Endodermal cell (in vitro differentiated cells): ENCODE measurements around the gene GMPR2. TPM values are rescaled to one million over a fixed set of nuclear protein-coding genes. Genes with fewer than 3 reads are reported as not detected.

Experiments
- DNase-seq: peaks from one replicate; pipeline ENCODE4 v3.0.0-alpha.2; 2017
- H3K27ac ChIP-seq: 2 replicates; pipeline ENCODE4 v1.5.1; 2013; ENCODE audit warnings: mild to moderate bottlenecking, low read depth, low read length, moderate library complexity
- H3K27me3 ChIP-seq: 2 replicates; pipeline ENCODE4 v1.6.1; 2013; ENCODE audit warnings: mild to moderate bottlenecking, low read length, moderate library complexity; ENCODE audit not compliant: insufficient read depth, control insufficient read depth, poor library complexity, severe bottlenecking
- H3K36me3 ChIP-seq: 2 replicates; pipeline ENCODE4 v1.7.0; 2013; ENCODE audit warnings: mild to moderate bottlenecking, low read length, moderate library complexity; ENCODE audit not compliant: control insufficient read depth, insufficient read depth
- H3K4me1 ChIP-seq: one replicate; pipeline ENCODE4 v1.7.0; 2013; ENCODE audit warnings: low read length; ENCODE audit not compliant: control insufficient read depth, insufficient read depth
- H3K4me3 ChIP-seq: 2 replicates; pipeline ENCODE4 v1.5.1; 2013; ENCODE audit warnings: mild to moderate bottlenecking, low read length, moderate library complexity
- H3K9ac ChIP-seq: 2 replicates; pipeline ENCODE4 v1.6.1; 2013; ENCODE audit warnings: mild to moderate bottlenecking, low read length, moderate library complexity; ENCODE audit not compliant: poor library complexity, severe bottlenecking; ENCODE audit errors: extremely low read depth
- H3K9me3 ChIP-seq: 2 replicates; pipeline ENCODE4 v1.6.1; 2013; ENCODE audit warnings: mild to moderate bottlenecking, low read length, moderate library complexity; ENCODE audit not compliant: control insufficient read depth
- H3K27ac Mint-ChIP-seq: 2 replicates; pipeline ENCODE4 v1.8.0; 2020; ENCODE audit warnings: mixed read lengths
- H3K27me3 Mint-ChIP-seq: 2 replicates; pipeline ENCODE4 v1.8.0; 2021; ENCODE audit warnings: mild to moderate bottlenecking, mixed read lengths; ENCODE audit not compliant: insufficient read depth
- H3K36me3 Mint-ChIP-seq: 2 replicates; pipeline ENCODE4 v1.8.0; 2020; ENCODE audit warnings: low read depth, mixed read lengths
- H3K4me1 Mint-ChIP-seq: 2 replicates; pipeline ENCODE4 v1.8.0; 2020; ENCODE audit warnings: mixed read lengths
- H3K4me3 Mint-ChIP-seq: 2 replicates; pipeline ENCODE4 v1.8.0; 2020; ENCODE audit warnings: mild to moderate bottlenecking, moderate library complexity, mixed read lengths
- H3K9me3 Mint-ChIP-seq: 2 replicates; pipeline ENCODE4 v1.8.0; 2020; ENCODE audit warnings: mild to moderate bottlenecking, mixed read lengths
- WGBS, 2 experiments: methylation state at CpG; one replicate each; pipeline versions ENCODE4 v1.1.5 to v1.1.7; 2013; ENCODE audit warnings: missing lambda C conversion rate in 2 of 2, mixed read lengths in 1 of 2; ENCODE audit not compliant: insufficient coverage in 1 of 2, insufficient read length in 1 of 2; 5-methylcytosine and 5-hydroxymethylcytosine counted together
- total RNA-seq, 2 donors: library from RNA; stranded (reverse); fragmentation: NEBNext Ultra II Directional in 1 of 2; extraction: Animal tissue kit (Norgen Biotek cat#: 25700) in 1 of 2; gene quantifications; 2 replicates in 1 of 2; 3 replicates in 1 of 2; pipeline ENCODE4 v1.2.1, GENCODE V29; 2021
- TF ChIP-seq, protein P1 (sequence below): fragments of 200-600 bp; sonication (generic); conservative IDR thresholded peaks from 2 replicates; pipeline ENCODE4 v1.5.0; 2021; ENCODE audit warnings: antibody characterized with exemption, mild to moderate bottlenecking

Gene GMPR2
- total RNA-seq, 2 donors from 2014 or later, result 56.1 to 63.1 TPM

DNA sequence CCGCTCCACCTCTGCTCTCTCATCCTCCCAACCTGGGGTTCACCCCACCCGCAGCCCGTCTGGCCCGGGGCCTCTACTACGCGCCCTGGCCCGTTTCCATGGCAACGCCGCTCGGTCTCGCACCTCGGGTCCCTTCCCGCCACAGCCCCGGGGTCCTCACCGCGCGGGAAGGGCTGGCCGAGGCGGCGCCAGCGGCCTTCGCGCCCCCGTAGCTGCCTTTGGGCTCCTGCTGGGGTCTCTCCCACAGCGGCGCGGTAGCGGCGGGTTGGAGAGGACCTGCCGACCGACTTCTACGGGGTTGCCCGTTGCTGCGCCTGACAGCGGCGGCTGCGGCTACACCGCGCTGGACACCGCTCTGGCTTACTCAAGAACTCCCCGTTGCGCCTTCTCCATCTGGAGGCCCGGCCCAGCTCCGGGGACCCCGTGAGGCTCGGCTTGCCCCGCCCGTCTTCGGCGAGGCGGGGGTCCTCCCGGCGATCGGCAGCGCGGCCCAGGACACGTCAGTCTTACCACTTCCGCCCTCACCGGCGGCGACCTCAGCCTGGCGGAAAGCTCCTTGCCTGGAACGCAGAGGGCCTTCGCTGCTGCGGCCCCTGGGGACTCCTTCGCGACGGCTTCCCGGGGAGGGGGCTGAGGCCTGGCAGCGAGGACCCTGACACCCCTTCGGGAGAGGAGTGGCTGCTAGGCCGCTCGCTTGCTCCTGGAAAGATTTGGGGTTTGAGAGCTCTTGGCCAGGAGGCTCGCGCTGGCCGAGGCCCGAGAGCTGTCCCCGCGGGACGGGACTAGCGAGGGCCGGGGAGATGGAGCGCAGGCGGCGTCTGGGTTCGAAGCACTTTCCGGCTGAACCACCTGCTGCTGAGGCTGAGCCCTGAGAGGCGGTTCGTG, 37.3 kb upstream of the GMPR2 start, which contains the start of gene TM9SF1:
TM9SF1 (minus strand) TSS at position 256 of the 885 bp plus-strand sequence. CDS start 422 bp downstream, outside the sequence.
- H3K4me3 ChIP-seq, result peak within 1 kb of the TSS; percentile 91
- H3K27ac Mint-ChIP-seq, result peak within 1 kb of the TSS; percentile 96
- peak within 1 kb of the TSS; percentile 77 for H3K4me3 Mint-ChIP-seq
- H3K9me3 Mint-ChIP-seq, result peaks cover 3% of the 10 kb centered on the region
- peak within 1 kb of the TSS; percentile 93 for H3K9ac ChIP-seq
- H3K27me3 Mint-ChIP-seq, result no peaks in the 10 kb centered on the region
- H3K9me3 ChIP-seq, result no peaks in the 10 kb centered on the region
- no peaks in the 10 kb centered on the region for H3K4me1 ChIP-seq
- TF ChIP-seq, protein P1, sequence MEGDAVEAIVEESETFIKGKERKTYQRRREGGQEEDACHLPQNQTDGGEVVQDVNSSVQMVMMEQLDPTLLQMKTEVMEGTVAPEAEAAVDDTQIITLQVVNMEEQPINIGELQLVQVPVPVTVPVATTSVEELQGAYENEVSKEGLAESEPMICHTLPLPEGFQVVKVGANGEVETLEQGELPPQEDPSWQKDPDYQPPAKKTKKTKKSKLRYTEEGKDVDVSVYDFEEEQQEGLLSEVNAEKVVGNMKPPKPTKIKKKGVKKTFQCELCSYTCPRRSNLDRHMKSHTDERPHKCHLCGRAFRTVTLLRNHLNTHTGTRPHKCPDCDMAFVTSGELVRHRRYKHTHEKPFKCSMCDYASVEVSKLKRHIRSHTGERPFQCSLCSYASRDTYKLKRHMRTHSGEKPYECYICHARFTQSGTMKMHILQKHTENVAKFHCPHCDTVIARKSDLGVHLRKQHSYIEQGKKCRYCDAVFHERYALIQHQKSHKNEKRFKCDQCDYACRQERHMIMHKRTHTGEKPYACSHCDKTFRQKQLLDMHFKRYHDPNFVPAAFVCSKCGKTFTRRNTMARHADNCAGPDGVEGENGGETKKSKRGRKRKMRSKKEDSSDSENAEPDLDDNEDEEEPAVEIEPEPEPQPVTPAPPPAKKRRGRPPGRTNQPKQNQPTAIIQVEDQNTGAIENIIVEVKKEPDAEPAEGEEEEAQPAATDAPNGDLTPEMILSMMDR, result no peak
- peaks cover 8% of the 10 kb centered on the region for H3K4me1 Mint-ChIP-seq
- 0% methylated on average over 50 to 89 of the region's 89 CpGs for WGBS, 2 experiments
- peaks cover 51% of the 10 kb centered on the region for H3K36me3 Mint-ChIP-seq
- peak within 1 kb of the TSS; percentile 96 for H3K27ac ChIP-seq
- peak; percentile 95 for DNase-seq
- no peaks in the 10 kb centered on the region for H3K27me3 ChIP-seq
- peaks cover 39% of the 10 kb centered on the region for H3K36me3 ChIP-seq

DNA sequence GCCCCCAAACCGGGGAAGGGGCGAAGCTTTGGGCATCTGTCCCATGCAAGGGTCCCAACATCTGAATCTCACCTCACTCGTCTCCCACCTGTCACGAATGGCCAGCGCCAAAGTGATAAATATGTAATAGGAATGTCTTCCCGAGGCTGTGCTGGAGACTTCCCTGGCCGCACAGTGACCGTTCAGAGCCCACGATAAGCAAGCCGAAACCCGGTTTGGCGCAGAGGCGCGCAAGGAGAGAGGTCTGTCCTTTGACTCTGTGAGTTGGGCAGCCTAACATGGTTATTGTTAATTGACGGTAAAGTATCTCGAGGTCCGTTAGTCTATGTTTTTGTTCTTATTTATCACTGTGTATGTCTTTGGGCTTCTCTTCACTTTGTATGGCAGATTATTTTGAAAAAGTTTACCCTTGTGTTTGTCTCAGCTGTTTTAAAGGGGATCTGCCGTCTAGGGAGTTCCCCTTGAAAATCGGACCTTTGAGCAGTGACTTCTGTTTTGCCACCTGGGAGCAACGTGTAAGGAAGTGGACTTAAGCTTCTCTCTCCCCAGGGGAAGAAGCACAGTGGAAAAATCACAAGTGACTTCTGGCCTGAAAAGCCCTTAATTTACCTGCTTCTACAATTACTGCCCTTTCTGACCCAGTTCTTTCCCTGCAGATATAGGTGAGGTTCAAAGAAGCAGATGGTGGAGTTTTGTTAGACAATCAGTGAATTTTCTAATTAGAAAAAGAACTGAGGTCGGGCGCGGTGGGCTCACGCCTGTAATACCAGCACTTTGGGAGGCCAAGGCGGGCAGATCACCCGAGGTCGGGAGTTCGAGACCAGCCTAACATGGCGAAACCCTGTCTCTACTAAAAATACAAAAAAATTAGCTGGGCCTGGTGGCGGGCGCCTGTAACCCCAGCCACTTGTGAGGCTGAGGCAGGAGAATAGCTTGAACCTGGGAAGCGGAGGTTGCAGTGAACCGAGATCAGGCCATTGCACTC, 36.4 kb upstream of the GMPR2 start:
- peaks cover 8% of the 10 kb centered on the region for H3K4me1 Mint-ChIP-seq
- H3K27me3 Mint-ChIP-seq, result no peaks in the 10 kb centered on the region
- H3K36me3 Mint-ChIP-seq, result peaks cover 51% of the 10 kb centered on the region
- TF ChIP-seq, protein P1, result no peak
- H3K27ac Mint-ChIP-seq, result peak overlapping the region; percentile 96
- Histone ChIP-seq H3K27me3 (no peaks in the 10 kb centered on the region), H3K9ac (peak overlapping the region; percentile 93), H3K36me3 (peaks cover 37% of the 10 kb centered on the region), H3K4me1 (no peaks in the 10 kb centered on the region), H3K27ac (peak overlapping the region; percentile 96), H3K4me3 (peak overlapping the region; percentile 91), H3K9me3 (peaks cover 4% of the 10 kb centered on the region)
- WGBS, 2 experiments, result 28 to 38% methylated on average over 22 to 33 of the region's 33 CpGs
- no peak for DNase-seq
- peaks cover 12% of the 10 kb centered on the region for H3K9me3 Mint-ChIP-seq
- H3K4me3 Mint-ChIP-seq, result peak overlapping the region; percentile 77

DNA sequence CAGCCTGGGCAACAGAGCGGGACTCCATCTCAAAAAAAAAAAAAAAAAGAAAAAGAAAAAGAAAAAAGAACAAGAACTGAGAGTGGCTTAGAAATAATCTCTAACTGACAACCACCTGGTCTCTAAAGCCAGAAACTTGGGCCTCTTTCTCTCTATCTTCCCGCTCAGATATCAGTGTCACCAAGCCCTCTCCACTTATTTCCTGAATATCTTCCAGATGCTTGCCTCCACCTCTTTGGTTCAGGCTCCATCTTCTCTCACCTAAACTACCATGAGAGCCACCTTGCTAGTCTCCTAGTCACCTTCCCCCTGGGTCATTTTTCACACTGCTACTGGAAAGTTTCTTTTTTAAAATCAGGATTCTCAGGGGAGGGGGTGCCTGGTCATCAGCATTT, 35.7 kb upstream of the GMPR2 start:
- Histone ChIP-seq H3K9ac (no peak overlapping the region), H3K9me3 (peaks cover 11% of the 10 kb centered on the region), H3K36me3 (peaks cover 36% of the 10 kb centered on the region), H3K4me1 (no peaks in the 10 kb centered on the region), H3K27me3 (no peaks in the 10 kb centered on the region), H3K27ac (no peak overlapping the region), H3K4me3 (peak overlapping the region; percentile 91)
- peaks cover 8% of the 10 kb centered on the region for H3K4me1 Mint-ChIP-seq
- H3K36me3 Mint-ChIP-seq, result peaks cover 51% of the 10 kb centered on the region
- DNase-seq, result no peak
- no peaks in the 10 kb centered on the region for H3K27me3 Mint-ChIP-seq
- TF ChIP-seq, protein P1, result no peak
- 97 to 100% methylated on average over 1 of the region's 2 CpGs for WGBS, 2 experiments
- peaks cover 19% of the 10 kb centered on the region for H3K9me3 Mint-ChIP-seq
- H3K4me3 Mint-ChIP-seq, result peak overlapping the region; percentile 77
- peak overlapping the region; percentile 39 for H3K27ac Mint-ChIP-seq
